GM12878 (cell line): ENCODE results near the gene TBCD. TPM values are rescaled to one million over a fixed set of nuclear protein-coding genes. Genes with fewer than 3 reads are reported as not detected.

Experiments used
- ATAC-seq: fragments of 200-7000 bp; cut with Tn5 transposase; 3 replicates; pipeline ENCODE4 v1.9.1; 2020; ENCODE audit warnings: mild to moderate bottlenecking, moderate library complexity
- BruUV-seq: library from RNA; stranded (reverse); fragments of 400-500 nt; replicated peaks from 2 replicates; lab custom pipeline; 2021; lab: Mats Ljungman, UMichigan
- CTCF ChIA-PET: fragments of 300-600 bp; sonication (Branson Sonifier 250); formaldehyde crosslinking; extraction: SDS; loops from one replicate; lab custom pipeline; 2021; ENCODE audit warnings: inconsistent platforms; lab: Yijun Ruan, JAX
- POLR2A ChIA-PET: fragments of 350-600 bp; formaldehyde crosslinking; extraction: SDS; loops from one replicate; lab custom pipeline; 2021; ENCODE audit warnings: inconsistent platforms; lab: Charles Lee
- RAD21 ChIA-PET: fragments of 300-600 bp; sonication (Branson Sonifier 250); formaldehyde crosslinking; loops from one replicate; lab custom pipeline; 2023; ENCODE audit warnings: antibody characterized with exemption; ENCODE audit not compliant: unreplicated experiment; lab: Charles Lee
- SMC1A ChIA-PET: fragments of 300-600 bp; sonication (Branson Sonifier 250); formaldehyde crosslinking; loops from one replicate; lab custom pipeline; 2023; ENCODE audit not compliant: unreplicated experiment, uncharacterized antibody; lab: Charles Lee
- DNase-seq: peaks from one replicate; pipeline ENCODE4 v3.0.0-alpha.2; 2011; ENCODE audit warnings: low read depth, low spot score
- FAIRE-seq: peaks from 3 replicates; lab custom pipeline; 2011; peaks lifted over from hg19 to GRCh38; lab: Jason Lieb, UNC
- H2AFZ ChIP-seq: 2 replicates; pipeline ENCODE4 v1.6.0; 2011; ENCODE audit warnings: low read depth, low read length, control low read depth; ENCODE audit not compliant: control insufficient read depth
- H3K27ac ChIP-seq: 2 replicates; pipeline ENCODE4 v1.5.1; 2011; ENCODE audit warnings: control low read depth; ENCODE audit not compliant: control insufficient read depth, insufficient read depth
- H3K27me3 ChIP-seq, 2 experiments: replicated peaks in 1 of 2; 2 replicates each; pipeline versions ENCODE4 v1.6.0 to v1.6.1; 2011; ENCODE audit warnings: low read length in 1 of 2; ENCODE audit not compliant: control insufficient read depth in 2 of 2, insufficient read depth in 2 of 2
- H3K36me3 ChIP-seq, 2 experiments: 2 replicates each; pipeline ENCODE4 v1.5.1; 2011; ENCODE audit warnings: low read length in 1 of 2; ENCODE audit not compliant: control insufficient read depth in 2 of 2, insufficient read depth in 2 of 2
- H3K4me1 ChIP-seq: 2 replicates; pipeline ENCODE4 v1.6.1; 2011; ENCODE audit warnings: mild to moderate bottlenecking, low read length, moderate library complexity, mixed read lengths; ENCODE audit not compliant: control insufficient read depth, insufficient read depth
- H3K4me2 ChIP-seq: 2 replicates; pipeline ENCODE4 v1.6.0; 2011; ENCODE audit warnings: control low read depth; ENCODE audit not compliant: control insufficient read depth, insufficient read depth
- H3K4me3 ChIP-seq: fragments of 200-600 bp; sonication (generic); 2 replicates; pipeline ENCODE4 v1.5.1; 2016
- H3K79me2 ChIP-seq: 2 replicates; pipeline ENCODE4 v1.6.0; 2011; ENCODE audit warnings: low read length; ENCODE audit not compliant: control insufficient read depth, insufficient read depth
- H3K9ac ChIP-seq: 2 replicates; pipeline ENCODE4 v1.8.0; 2011; ENCODE audit warnings: low read length, control low read depth, mixed read lengths; ENCODE audit not compliant: control insufficient read depth, insufficient read depth
- H3K9me3 ChIP-seq: replicated peaks from 3 replicates; pipeline ENCODE4 v1.5.1; 2011; ENCODE audit warnings: mild to moderate bottlenecking, low read length; ENCODE audit not compliant: control insufficient read depth, insufficient read depth
- H4K20me1 ChIP-seq: 2 replicates; pipeline ENCODE4 v1.6.0; 2011; ENCODE audit not compliant: control insufficient read depth, insufficient read depth
- EGR1 ChIP-seq, 2 experiments: IDR thresholded peaks; 1 replicate in 1 of 2; 2 replicates in 1 of 2; pipeline ENCODE4 v1.6.1; 2011 to 2012; ENCODE audit warnings: low read depth in 2 of 2, low read length in 2 of 2, borderline replicate concordance in 1 of 2, mild to moderate bottlenecking in 1 of 2, moderate library complexity in 1 of 2
- EZH2 ChIP-seq: IDR thresholded peaks from 2 replicates; pipeline ENCODE4 v1.6.1; 2012; ENCODE audit warnings: low read depth, mild to moderate bottlenecking, control low read depth, inconsistent platforms, low read length, borderline replicate concordance; ENCODE audit not compliant: control insufficient read depth
- GABPA ChIP-seq: IDR thresholded peaks from 2 replicates; pipeline ENCODE4 v1.6.1; 2014; ENCODE audit warnings: antibody characterized with exemption, low read depth, mild to moderate bottlenecking, inconsistent platforms
- JUND ChIP-seq: IDR thresholded peaks from 2 replicates; pipeline ENCODE4 v1.6.1; 2012; ENCODE audit warnings: low read depth, mild to moderate bottlenecking, low read length, improper control_type of control experiment, moderate library complexity
- MTA2 ChIP-seq: fragments of 450-650 bp; IDR thresholded peaks from 2 replicates; pipeline ENCODE4 v1.6.1; 2016; ENCODE audit warnings: low read depth, mild to moderate bottlenecking, moderate library complexity
- POLR2AphosphoS5 ChIP-seq: IDR thresholded peaks from 2 replicates; pipeline ENCODE4 v1.6.1; 2011; ENCODE audit warnings: mild to moderate bottlenecking, low read length, inconsistent platforms
- RAD21 ChIP-seq: IDR thresholded peaks from 2 replicates; pipeline ENCODE4 v1.6.1; 2011; ENCODE audit warnings: mild to moderate bottlenecking, low read depth, low read length, moderate library complexity; ENCODE audit not compliant: insufficient read depth
- SMAD1 ChIP-seq: fragments of 450-650 bp; IDR thresholded peaks from 2 replicates; pipeline ENCODE4 v1.6.1; 2018; ENCODE audit warnings: mild to moderate bottlenecking, low read depth; ENCODE audit not compliant: partially characterized antibody
- SMARCA5 ChIP-seq: fragments of 450-650 bp; IDR thresholded peaks from 2 replicates; pipeline ENCODE4 v1.6.1; 2017; ENCODE audit warnings: mild to moderate bottlenecking
- TCF12 ChIP-seq: IDR thresholded peaks from 2 replicates; pipeline ENCODE4 v1.6.1; 2011; ENCODE audit warnings: low read depth, mild to moderate bottlenecking, low read length
- ZBED1 ChIP-seq: IDR thresholded peaks from 2 replicates; pipeline ENCODE4 v1.6.1; 2016; ENCODE audit warnings: borderline replicate concordance
- ZNF622 ChIP-seq: fragments of 450-650 bp; IDR thresholded peaks from 2 replicates; pipeline ENCODE4 v1.6.1; 2017; ENCODE audit warnings: mild to moderate bottlenecking, inconsistent platforms
- WGBS: methylation state at CpG from one replicate; pipeline ENCODE4 v1.1.6; 2016; ENCODE audit warnings: low lambda C conversion rate; ENCODE audit not compliant: insufficient replicate concordance, insufficient coverage; ENCODE audit errors: missing lambda C conversion rate; 5-methylcytosine and 5-hydroxymethylcytosine counted together
- in situ Hi-C: fragments of 300-500 bp; cut with MboI; formaldehyde crosslinking; loops from 9 replicates; pipeline ENCODE4 v1.14.3; 2018; ENCODE audit warnings: mixed read lengths
- intact Hi-C: fragments of 100-400 bp; cut with micrococcal nuclease; formaldehyde crosslinking; loops from one replicate; pipeline ENCODE4 v1.14.2; 2022; ENCODE audit not compliant: unreplicated experiment
- polyA plus RNA-seq, 11 experiments: library from polyadenylated mRNA; depleted of rRNA in 4 of 11; unstranded in 6 of 11; stranded (reverse) in 5 of 11; fragments of >200 nt; fragmentation: Nextera tagmentation in 4 of 11; fragmentation: Illumina TruSeq in 1 of 11; extraction: Ambion mirVana in 4 of 11; extraction: Trizol in 1 of 11; gene quantifications; 1 replicate in 1 of 11; 2 replicates in 10 of 11; pipeline versions ENCODE4 v1.2.1 to v1.2.3, GENCODE V29; 2011 to 2016; ENCODE audit warnings: inconsistent platforms in 2 of 11, missing spikeins in 2 of 11, low read depth in 1 of 11
- total RNA-seq, 4 experiments: library from RNA; depleted of rRNA in 3 of 4; stranded (reverse); fragments of >200 nt in 3 of 4; fragmentation: Illumina TruSeq in 1 of 4; extraction: Trizol in 1 of 4; gene quantifications; 2 replicates each; pipeline versions ENCODE4 v1.2.1 to v1.2.3, GENCODE V29; 2013 to 2021
- TF ChIP-seq, protein P1 (sequence below), 3 experiments: IDR thresholded peaks in 2 of 3; conservative IDR thresholded peaks in 1 of 3; 2 replicates each; pipeline ENCODE4 v1.5.1; 2011; ENCODE audit warnings: low read depth in 3 of 3, low read length in 3 of 3, mild to moderate bottlenecking in 3 of 3, control low read depth in 2 of 3, moderate library complexity in 2 of 3, inconsistent platforms in 1 of 3, mixed read lengths in 1 of 3; ENCODE audit not compliant: control insufficient read depth in 2 of 3, insufficient read depth in 1 of 3; ENCODE audit errors: extremely low read depth in 1 of 3
- TF ChIP-seq, protein P2 (sequence below): IDR thresholded peaks from 2 replicates; pipeline ENCODE4 v1.6.1; 2011; ENCODE audit warnings: mild to moderate bottlenecking, low read depth, low read length, moderate library complexity; ENCODE audit not compliant: insufficient replicate concordance
- TF ChIP-seq, protein P3 (sequence below): fragments of 450-650 bp; IDR thresholded peaks from 2 replicates; pipeline ENCODE4 v1.6.1; 2018; ENCODE audit warnings: mild to moderate bottlenecking, low read depth, moderate library complexity; ENCODE audit not compliant: partially characterized antibody

The TBCD gene
- total and polyA plus RNA-seq, 10 of the 15 experiments (the other 5 are each of a cell fraction or from before 2014, with no cell fraction given) = 10.3 to 114 (median 52.4) TPM

DNA sequence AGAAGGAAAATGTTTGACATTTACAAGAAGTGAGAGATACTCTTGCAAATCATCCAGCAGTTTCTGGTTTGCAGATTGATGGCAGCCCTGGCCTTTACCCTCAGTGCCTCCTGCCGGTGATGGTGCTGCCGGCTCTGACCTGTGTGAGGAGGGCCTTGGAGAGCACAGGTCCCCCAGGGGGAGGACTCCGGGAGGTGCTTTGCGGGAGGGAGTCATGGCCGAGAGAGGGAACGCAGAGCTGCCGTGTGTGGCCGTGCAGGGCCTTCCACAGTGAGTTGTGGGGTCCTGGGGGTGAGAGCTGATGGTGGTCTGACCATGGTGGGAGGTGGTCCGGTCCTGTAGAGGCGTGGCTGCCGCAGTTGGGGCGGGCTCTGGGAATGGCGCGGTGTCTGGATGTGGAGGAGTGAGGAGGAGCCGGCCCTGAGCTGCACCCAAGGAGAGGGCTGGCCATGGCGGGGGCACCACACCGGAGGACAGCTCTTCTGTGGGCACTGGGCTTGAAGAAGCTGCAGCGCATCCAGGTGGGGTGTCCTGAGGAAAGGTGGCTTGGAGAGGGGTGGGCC lies 116.0 kb downstream of the TBCD start:
- Histone ChIP-seq H3K9ac (no peak overlapping the region), H3K36me3 (peaks cover 10 to 19% of the 10 kb centered on the region in 2 experiments; a peak in 3 of 4 replicates), H3K4me3 (no peak overlapping the region), H3K4me1 (peaks cover 81% of the 10 kb centered on the region), H3K9me3 (no peaks in the 10 kb centered on the region), H3K4me2 (no peak overlapping the region), H3K79me2 (peaks cover 59% of the 10 kb centered on the region), H3K27ac (no peak overlapping the region), H3K27me3 (no peaks in the 10 kb centered on the region), H4K20me1 (no peaks in the 10 kb centered on the region), H2AFZ (no peak overlapping the region)
- ChIA-PET CTCF (no interaction called here), POLR2A (no interaction called here), SMC1A (no interaction called here), RAD21 (no interaction called here)
- TF ChIP-seq GABPA (no peak), MTA2 (no peak), EZH2 (no peak), SMARCA5 (no peak), JUND (no peak), RAD21 (no peak), ZBED1 (no peak), EGR1 (IDR thresholded peaks at IDR 0.05; ENCODE audit: borderline replicate concordance in 1 of 2, low read depth in 2 of 2, low read length in 2 of 2) (no peak), TCF12 (no peak), ZNF622 (no peak), SMAD1 (no peak), POLR2AphosphoS5 (no peak)
- TF ChIP-seq, protein P1, sequence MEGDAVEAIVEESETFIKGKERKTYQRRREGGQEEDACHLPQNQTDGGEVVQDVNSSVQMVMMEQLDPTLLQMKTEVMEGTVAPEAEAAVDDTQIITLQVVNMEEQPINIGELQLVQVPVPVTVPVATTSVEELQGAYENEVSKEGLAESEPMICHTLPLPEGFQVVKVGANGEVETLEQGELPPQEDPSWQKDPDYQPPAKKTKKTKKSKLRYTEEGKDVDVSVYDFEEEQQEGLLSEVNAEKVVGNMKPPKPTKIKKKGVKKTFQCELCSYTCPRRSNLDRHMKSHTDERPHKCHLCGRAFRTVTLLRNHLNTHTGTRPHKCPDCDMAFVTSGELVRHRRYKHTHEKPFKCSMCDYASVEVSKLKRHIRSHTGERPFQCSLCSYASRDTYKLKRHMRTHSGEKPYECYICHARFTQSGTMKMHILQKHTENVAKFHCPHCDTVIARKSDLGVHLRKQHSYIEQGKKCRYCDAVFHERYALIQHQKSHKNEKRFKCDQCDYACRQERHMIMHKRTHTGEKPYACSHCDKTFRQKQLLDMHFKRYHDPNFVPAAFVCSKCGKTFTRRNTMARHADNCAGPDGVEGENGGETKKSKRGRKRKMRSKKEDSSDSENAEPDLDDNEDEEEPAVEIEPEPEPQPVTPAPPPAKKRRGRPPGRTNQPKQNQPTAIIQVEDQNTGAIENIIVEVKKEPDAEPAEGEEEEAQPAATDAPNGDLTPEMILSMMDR (IDR thresholded peaks at IDR 0.05 in 2 of 3, conservative IDR thresholded peaks at IDR 0.05 in 1 of 3; ENCODE audit: control insufficient read depth in 2 of 3, extremely low read depth in 1 of 3, insufficient read depth in 1 of 3, low read depth in 3 of 3, low read length in 3 of 3) = no peak
- TF ChIP-seq, protein P2, sequence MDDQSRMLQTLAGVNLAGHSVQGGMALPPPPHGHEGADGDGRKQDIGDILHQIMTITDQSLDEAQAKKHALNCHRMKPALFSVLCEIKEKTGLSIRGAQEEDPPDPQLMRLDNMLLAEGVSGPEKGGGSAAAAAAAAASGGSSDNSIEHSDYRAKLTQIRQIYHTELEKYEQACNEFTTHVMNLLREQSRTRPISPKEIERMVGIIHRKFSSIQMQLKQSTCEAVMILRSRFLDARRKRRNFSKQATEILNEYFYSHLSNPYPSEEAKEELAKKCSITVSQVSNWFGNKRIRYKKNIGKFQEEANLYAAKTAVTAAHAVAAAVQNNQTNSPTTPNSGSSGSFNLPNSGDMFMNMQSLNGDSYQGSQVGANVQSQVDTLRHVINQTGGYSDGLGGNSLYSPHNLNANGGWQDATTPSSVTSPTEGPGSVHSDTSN = no peak
- TF ChIP-seq, protein P3, sequence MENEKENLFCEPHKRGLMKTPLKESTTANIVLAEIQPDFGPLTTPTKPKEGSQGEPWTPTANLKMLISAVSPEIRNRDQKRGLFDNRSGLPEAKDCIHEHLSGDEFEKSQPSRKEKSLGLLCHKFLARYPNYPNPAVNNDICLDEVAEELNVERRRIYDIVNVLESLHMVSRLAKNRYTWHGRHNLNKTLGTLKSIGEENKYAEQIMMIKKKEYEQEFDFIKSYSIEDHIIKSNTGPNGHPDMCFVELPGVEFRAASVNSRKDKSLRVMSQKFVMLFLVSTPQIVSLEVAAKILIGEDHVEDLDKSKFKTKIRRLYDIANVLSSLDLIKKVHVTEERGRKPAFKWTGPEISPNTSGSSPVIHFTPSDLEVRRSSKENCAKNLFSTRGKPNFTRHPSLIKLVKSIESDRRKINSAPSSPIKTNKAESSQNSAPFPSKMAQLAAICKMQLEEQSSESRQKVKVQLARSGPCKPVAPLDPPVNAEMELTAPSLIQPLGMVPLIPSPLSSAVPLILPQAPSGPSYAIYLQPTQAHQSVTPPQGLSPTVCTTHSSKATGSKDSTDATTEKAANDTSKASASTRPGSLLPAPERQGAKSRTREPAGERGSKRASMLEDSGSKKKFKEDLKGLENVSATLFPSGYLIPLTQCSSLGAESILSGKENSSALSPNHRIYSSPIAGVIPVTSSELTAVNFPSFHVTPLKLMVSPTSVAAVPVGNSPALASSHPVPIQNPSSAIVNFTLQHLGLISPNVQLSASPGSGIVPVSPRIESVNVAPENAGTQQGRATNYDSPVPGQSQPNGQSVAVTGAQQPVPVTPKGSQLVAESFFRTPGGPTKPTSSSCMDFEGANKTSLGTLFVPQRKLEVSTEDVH = no peak
- WGBS = 99% methylated on average over 14 of the region's 18 CpGs
- DNase-seq (no peak), ATAC-seq (no peak), FAIRE-seq (no peak)
- BruUV-seq = no TSS peak
- in situ Hi-C loops = no loop called here
- intact Hi-C loops = loop anchor here (10.0 kb wide), 1 partner anchor 83 kb away; no protein-coding TSS in a partner anchor
